ENCODE data around the gene SHC4. TPM values are rescaled to one million over a fixed set of nuclear protein-coding genes. Genes with fewer than 3 reads are reported as not detected.

Gene SHC4
- total RNA-seq, 2 experiments from 2014 or later = 3.0 to 9.8 TPM

GRCh38 chr15:48781481-48782081 is 182.1 kb downstream of the SHC4 start:
- DNase-seq (no peak), ATAC-seq (no peak)
- CTCF ChIA-PET = no interaction called here
- H3K36me3 Mint-ChIP-seq = peaks cover 58% of the 10 kb centered on the region
- no peak overlapping the region for H3K27ac Mint-ChIP-seq
- no peak overlapping the region for H3K4me3 Mint-ChIP-seq
- H3K4me1 Mint-ChIP-seq = no peaks in the 10 kb centered on the region
- H3K9me3 Mint-ChIP-seq (ENCODE audit: low read depth) = no peaks in the 10 kb centered on the region
- no peaks in the 10 kb centered on the region for H3K27me3 Mint-ChIP-seq

DNA sequence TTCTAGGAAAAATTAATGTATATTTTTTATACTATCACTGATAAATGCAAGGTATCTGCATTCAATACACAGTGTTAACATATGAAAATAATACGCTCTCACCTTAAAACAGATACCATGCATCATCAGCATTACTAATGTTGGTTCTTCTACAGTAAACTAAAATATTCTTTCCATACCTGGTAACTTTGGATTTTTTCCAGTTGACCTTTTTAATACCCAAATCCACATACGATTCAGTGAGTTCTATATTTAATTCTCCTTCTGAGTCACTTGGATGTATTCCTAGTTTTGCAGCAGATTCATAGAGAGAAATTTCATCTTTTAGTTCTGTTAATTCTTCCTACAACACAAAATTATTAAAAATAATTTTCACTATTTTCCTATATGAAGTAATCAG is 182.7 kb downstream of the SHC4 start:
- Mint-ChIP-seq H3K4me1 (no peaks in the 10 kb centered on the region), H3K36me3 (peaks cover 56% of the 10 kb centered on the region), H3K4me3 (no peak overlapping the region), H3K27me3 (no peaks in the 10 kb centered on the region), H3K9me3 (ENCODE audit: low read depth) (no peaks in the 10 kb centered on the region), H3K27ac (no peak overlapping the region)
- ATAC-seq (no peak), DNase-seq (no peak)
- CTCF ChIA-PET = no interaction called here

DNA sequence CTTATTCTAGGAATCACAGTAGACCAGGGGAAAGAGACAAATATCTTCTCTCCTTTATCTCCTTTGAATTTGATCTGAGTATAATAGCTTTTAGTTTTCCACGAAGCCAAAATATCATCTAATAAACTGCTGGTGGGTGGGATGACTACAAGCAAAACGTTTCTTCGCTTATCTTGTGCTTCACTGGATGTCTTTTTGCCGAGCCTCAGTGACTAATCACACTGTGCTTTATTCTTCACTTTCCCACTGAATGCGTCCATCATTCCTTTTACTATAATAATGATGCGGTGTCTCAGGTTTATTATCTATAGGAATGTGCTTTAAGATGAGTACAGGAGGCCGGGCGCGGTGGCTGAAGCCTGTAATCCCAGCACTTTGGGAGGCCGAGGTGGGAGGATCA is 185.4 kb downstream of the SHC4 start:
- Mint-ChIP-seq H3K36me3 (peaks cover 62% of the 10 kb centered on the region), H3K4me1 (peaks cover 13% of the 10 kb centered on the region), H3K9me3 (ENCODE audit: low read depth) (no peaks in the 10 kb centered on the region), H3K27me3 (no peaks in the 10 kb centered on the region), H3K4me3 (no peak overlapping the region), H3K27ac (no peak overlapping the region)
- ATAC-seq (no peak), DNase-seq (no peak)
- CTCF ChIA-PET = no interaction called here

DNA sequence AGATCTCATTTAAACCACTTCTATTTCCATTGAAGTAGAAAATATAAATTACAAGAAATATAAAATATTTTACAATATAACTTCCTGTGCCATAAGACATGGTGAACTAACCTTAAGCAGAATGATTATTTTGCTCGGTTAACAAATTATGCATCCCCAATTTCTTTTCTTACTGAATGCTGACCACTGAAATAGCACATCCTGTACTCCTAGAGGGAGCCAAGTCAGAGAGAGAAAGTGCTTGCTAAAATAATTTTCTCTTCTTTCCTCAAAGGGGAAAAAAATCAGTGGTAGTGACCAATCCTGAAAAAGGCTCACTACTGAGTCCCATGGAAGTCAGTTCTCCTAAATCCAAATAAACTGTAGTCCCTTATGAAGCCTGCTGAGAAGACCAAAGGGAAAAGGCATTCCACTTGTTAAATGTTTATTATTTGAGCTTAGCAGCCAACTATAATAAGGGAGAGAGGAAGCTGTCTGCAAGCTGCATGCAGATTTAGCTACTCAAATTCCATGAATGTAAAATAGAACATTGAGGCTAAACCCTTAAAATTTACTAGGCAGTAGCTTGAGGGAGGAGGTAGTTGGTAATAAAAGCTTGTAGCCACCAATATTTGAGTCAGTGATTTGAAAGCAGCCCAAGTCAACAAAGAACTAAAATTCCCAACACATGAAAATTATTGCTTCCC is 185.9 kb downstream of the SHC4 start:
- CTCF ChIA-PET = no interaction called here
- Mint-ChIP-seq H3K27me3 (no peaks in the 10 kb centered on the region), H3K4me1 (peaks cover 15% of the 10 kb centered on the region), H3K27ac (no peak overlapping the region), H3K9me3 (ENCODE audit: low read depth) (no peaks in the 10 kb centered on the region), H3K36me3 (peaks cover 63% of the 10 kb centered on the region), H3K4me3 (no peak overlapping the region)
- DNase-seq = no peak
- no peak for ATAC-seq

GRCh38 chr15:48775546-48775945 is 188.2 kb downstream of the SHC4 start:
- no peaks in the 10 kb centered on the region for H3K9me3 Mint-ChIP-seq (ENCODE audit: low read depth)
- peaks cover 18% of the 10 kb centered on the region for H3K4me1 Mint-ChIP-seq
- no peak overlapping the region for H3K27ac Mint-ChIP-seq
- CTCF ChIA-PET = no interaction called here
- DNase-seq = no peak
- peaks cover 59% of the 10 kb centered on the region for H3K36me3 Mint-ChIP-seq
- no peaks in the 10 kb centered on the region for H3K27me3 Mint-ChIP-seq
- no peak overlapping the region for H3K4me3 Mint-ChIP-seq
- no peak for ATAC-seq

- DNase-seq (no peak), ATAC-seq (peak; percentile 30)
- Mint-ChIP-seq H3K4me3 (no peak overlapping the region), H3K9me3 (ENCODE audit: low read depth) (no peaks in the 10 kb centered on the region), H3K27ac (no peak overlapping the region), H3K27me3 (no peaks in the 10 kb centered on the region), H3K4me1 (peaks cover 18% of the 10 kb centered on the region), H3K36me3 (peaks cover 59% of the 10 kb centered on the region)
- CTCF ChIA-PET = no interaction called here
Measured at GRCh38 chr15:48774484-48774883, 189.2 kb downstream of the SHC4 start.

Other genes with a start within 250 kb of the SHC4 start
- 10 to 100 TPM; 38.4 to 58.9 TPM for gene CEP152, start 152.8 kb downstream of the SHC4 start, total RNA-seq
- 100 to 1,000 TPM; 100 to 133 TPM for gene EID1, start 85.8 kb downstream of the SHC4 start, total RNA-seq
- 10 to 100 TPM; 29.3 to 32.3 TPM for gene SECISBP2L, start 82.5 kb upstream of the SHC4 start, total RNA-seq
- 10 to 100 TPM; 53.3 to 68.9 TPM for gene COPS2, start 191.7 kb upstream of the SHC4 start, total RNA-seq
- gene GALK2, start 206.3 kb upstream of the SHC4 start, total RNA-seq = 10 to 100 TPM; 27.0 to 30.9 TPM